Left lobe of liver (tissue), 2 donors: ENCODE data around the gene GDE1. TPM values are rescaled to one million over a fixed set of nuclear protein-coding genes. Genes with fewer than 3 reads are reported as not detected.
"Not testable (repeated sequence)": the region's sequence is repeated elsewhere in the genome, so short reads cannot be mapped to it uniquely, and the experiment has no call there.

ENCODE experiments used
- ATAC-seq: fragments of 200-7000 bp; cut with Tn5 transposase; one replicate; pipeline ENCODE4 v1.9.1; 2020; ENCODE audit warnings: mild to moderate bottlenecking, moderate library complexity
- DNase-seq: peaks from one replicate; pipeline ENCODE4 v3.0.0-alpha.2; 2020; ENCODE audit warnings: low spot score
- total RNA-seq: library from RNA; stranded (reverse); gene quantifications from one replicate; pipeline ENCODE4 v1.2.1, GENCODE V29; 2021
- donor health status: DM: no; HTN: no; CAD: no; lungs with moderate emphysema.
- donor health status: DM: no; HTN: yes; CAD: no.

Gene GDE1, protein sequence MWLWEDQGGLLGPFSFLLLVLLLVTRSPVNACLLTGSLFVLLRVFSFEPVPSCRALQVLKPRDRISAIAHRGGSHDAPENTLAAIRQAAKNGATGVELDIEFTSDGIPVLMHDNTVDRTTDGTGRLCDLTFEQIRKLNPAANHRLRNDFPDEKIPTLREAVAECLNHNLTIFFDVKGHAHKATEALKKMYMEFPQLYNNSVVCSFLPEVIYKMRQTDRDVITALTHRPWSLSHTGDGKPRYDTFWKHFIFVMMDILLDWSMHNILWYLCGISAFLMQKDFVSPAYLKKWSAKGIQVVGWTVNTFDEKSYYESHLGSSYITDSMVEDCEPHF
- total RNA-seq = 22.0 TPM

DNA sequence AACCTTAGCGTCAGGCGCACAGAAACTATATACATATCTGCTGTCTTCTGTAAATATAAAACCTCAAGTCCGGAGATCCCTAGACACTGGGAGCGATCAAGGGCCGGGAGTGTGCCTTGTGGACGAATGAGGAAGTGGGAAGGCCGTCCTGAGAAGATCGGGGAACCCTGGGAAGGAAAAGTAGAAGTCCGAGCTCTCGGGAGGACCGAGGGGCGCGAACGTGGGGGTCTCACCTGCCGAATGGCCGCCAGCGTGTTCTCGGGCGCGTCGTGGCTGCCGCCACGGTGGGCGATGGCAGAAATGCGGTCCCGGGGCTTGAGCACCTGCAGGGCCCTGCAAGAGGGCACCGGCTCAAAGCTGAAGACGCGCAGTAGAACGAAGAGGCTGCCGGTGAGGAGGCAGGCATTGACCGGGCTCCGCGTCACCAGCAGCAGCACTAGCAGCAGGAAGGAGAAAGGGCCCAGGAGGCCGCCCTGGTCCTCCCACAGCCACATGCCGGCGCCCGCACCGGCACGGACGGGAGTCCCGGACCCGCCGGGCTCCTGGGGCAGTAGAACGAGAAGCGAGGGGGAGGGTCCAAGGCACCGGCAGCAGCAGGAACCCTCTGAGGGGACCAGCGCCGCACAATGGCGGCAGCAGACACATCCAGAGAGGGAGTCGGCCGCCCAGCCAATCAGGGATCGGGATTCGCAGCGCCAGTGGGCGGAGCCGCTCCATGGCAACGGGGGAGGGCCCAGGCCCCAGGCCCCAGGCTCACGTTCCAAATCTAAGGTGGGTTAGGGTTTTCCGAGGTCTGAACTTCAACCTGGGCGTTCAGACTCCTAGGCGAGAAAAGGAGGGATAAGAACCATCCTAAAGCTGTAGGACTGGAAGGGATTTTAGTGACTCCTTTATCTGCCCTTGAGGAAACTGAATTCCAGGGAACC is at the start of gene GDE1:
Gene GDE1, minus strand, starts transcription at position 628 of the 926 bp plus-strand sequence. Its CDS starts 134 bp downstream, at position 494.
- ATAC-seq = peak; percentile 91
- DNase-seq = peak; percentile 95

DNA sequence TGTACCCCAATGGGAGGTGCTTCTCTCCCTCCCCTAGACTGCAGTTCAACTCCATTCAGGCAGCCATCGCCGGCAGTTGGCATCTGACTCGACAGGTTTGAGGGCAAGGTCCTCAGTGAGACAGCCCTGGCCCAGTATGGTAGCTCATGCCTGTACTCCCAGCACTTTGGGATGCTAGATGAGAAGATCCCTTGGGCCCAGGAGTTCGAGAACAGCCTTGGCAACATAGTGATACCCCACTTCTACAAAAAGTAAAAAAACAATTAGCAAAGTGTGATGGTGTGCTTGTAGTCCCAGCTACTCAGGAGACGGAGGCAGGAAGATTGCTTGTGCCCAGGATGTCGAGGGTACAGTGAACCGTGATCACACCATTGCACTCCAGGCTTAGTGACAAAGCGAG is 45.7 kb upstream of the GDE1 start:
- ATAC-seq = peak; percentile 34
- DNase-seq = no peak

DNA sequence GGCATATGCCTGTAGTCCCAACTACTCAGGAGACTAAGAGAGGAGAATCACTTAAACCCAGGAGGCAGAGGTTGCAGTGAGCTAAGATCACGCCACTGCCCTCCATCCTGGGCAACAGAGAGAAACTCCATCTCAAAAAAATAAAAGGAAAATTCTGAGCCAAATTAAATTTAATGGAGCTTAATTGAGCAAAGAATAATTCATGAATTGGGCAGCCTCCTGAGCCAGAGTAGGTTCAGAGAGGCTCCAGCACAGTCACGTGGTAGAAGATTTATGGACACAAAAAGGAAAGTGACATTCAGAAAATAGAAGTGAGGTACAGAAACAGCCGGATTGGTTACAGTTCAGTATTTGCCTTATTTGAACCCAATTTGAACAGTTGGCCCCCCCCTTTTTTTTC is 44.5 kb upstream of the GDE1 start:
- ATAC-seq (no peak), DNase-seq (no peak)

DNA sequence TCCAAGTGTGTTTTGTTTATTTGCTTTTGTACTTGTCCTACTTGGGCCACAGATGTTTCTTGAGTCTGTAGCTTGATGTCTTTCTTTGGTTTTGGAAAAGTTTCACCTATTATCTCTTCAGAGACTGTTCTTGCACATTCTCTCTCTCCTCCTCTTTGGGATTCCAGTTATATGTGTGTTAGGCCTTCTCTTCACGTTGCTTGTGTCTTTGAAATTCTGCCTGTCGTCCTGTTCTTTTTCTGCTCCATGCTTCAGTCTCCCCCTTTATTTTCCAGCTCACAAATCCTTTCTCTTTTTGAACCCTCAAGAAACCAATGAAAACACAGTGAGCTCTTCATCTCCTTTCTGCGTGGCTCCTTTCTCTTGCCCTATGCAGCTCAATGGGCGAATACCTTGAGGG is 41.5 kb upstream of the GDE1 start:
- DNase-seq = no peak
- ATAC-seq = no peak

DNA sequence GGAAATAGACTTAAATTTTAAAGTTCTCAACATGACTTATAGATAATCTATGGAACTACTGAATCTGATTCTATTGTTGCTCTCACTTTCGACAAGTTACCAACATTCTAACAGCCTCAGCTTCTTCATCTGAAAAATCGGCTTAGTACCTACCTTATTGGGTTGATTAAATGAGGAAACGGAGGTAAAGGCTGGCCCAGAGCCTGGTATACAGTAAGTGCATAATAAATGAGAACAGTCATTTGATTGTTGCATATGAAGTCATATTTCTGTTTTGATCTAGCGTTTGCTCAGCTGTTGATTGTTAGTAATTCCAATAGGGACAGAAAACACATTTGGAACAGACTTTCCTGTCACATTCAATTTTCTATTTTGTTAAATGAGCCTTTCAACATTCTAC is 38.2 kb upstream of the GDE1 start:
- ATAC-seq = no peak
- no peak for DNase-seq

DNA sequence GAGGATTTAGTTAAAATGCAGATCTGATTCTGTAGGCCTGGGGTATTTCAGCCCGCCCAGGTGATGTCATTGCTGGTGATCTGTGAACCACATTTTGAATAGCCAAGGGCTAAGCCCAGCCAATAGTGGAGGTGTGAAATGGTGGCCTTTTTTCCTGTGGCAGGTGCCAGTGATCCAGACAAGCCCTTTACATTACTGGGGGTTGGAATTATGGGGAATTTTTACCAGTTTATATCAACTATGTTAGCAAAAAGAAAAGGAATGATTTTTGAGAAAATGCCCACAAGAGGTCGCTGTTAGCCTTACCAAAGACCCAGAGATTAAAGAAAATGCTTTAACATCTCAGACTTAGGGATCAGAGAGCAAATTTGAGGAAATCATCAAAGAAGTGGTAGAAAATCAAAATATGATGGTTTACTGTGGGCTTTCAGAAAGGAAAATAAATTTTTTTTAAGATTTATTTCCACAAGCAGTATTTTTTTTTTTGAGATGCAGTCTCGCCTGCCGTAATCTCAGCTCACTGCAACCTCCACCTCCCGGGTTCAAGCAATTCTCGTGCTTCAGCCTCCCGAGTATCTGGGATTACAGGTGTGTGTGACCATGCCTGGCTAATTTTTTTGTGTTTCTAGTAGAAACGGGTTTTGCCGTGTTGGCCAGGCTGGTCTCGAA is 37.5 kb upstream of the GDE1 start:
- DNase-seq = no peak
- no peak for ATAC-seq

DNA sequence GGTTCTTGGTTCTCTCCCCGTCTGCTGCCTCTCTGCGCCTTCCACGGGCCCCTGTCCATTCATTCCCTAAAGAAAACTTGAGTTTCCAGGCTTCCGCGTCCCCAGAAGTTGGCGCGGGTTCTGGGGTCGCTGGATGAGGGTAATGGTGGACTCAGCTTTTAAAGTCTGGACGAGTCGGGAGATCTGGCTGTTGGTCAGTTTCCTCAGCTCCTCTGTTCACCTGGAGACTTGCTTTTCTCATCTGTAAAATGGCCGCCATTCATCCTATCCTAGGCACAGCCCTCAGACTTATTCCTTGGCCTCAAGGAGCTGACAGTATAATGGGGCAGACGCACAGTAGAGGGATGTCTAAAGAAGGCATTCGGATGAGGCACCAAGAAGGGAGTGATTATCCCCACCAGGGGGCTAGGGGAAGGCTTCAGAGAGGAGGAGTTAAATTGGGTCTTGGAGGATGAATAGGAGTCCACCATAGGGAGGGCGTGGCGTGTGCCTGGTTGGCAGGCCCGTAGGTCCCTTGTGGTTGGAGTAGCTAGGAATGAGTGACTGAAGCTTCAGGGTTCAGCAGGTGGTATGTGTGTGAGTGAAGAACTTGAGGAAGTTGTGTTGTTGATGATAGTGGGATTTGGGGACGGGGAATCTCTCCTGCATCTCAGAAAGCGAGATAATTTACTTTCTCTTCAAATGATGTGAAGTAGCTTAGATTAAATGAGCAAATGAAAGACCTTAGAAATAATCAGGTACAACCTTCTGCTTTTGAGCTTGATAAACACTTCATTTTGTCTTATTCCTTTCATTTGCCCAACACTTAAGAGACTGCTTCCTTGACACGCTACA is 34.3 kb upstream of the GDE1 start:
- DNase-seq (no peak), ATAC-seq (no peak)

DNA sequence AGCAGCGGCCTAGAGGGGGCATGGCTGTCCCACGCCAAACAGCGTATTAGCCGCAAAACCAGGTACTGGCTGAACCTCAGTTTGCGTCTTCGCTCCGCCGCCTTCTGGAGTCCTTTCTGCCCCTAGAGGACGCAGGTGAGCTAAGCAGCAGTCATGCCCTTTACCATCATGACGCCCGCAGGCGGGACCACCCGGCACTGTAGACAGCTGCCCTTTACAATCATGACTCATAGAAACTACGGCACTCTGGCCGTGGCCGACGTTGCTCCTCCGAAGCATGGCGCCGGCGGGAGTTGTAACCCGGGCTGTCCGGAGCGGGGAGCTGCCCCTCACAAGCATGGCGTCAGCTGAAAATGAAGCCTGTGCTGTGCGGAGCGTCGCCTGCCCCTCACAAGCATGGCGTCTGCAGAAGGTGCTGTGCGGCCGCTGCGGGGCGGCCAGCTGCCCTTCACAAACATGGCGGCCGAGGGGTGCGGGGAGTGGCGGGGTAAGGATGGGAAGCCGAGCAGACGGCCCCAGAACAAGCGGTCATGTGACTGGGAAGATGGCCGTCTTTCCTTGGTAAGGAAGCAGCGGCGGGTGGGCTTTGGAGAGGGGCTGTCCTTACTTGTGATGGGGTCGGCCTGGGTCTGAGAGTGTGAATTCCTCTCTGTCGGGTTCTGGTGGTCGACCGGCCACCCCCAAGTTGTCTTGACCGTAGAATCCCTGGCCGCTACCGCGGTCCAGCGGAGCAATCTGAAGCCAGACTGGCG is 33.5 kb upstream of the GDE1 start, which contains the start of gene VPS35L:
Gene VPS35L, plus strand, starts transcription at position 518 of the 752 bp plus-strand sequence. Its CDS starts 27 bp downstream, at position 545.
- peak; percentile 98 for ATAC-seq
- DNase-seq = peak; percentile 97

DNA sequence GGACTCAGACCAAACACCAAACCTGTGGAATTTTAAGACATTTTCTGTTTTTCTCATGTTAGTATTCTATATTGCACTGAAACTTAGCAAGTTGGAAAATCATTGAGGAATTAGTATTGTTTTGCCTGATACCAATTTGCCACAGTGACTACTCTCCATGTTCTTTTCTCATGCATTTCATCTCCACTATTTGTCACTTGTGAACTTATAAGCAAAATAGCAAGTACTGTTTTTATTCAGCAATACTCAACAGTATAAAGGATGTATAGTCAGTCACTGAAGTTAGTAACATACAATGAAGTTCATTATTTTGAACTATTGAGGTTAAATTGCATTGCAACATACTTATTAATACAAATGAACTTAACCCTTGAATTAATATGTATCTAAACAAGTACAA is 27.8 kb upstream of the GDE1 start:
- DNase-seq (no peak), ATAC-seq (no peak)

DNA sequence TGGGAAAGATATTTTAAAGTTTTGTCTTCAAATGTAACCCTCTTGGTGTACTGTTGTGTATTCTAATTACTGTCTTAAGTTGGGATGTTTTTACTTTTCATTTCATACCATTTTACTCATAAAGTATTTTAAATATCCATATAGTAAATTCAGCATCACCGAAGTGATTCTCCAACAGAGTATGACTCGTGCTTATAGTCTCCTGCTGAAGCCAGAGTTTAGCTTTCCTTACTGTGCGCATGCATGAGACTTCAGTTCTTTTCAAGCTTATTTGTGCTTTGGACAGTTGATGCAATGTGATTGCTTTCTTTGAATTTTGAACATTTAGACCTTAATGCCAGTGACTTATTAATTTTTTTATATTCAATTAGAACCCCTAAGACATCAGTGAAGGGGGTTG is 26.2 kb upstream of the GDE1 start:
- ATAC-seq = no peak
- DNase-seq = no peak

DNA sequence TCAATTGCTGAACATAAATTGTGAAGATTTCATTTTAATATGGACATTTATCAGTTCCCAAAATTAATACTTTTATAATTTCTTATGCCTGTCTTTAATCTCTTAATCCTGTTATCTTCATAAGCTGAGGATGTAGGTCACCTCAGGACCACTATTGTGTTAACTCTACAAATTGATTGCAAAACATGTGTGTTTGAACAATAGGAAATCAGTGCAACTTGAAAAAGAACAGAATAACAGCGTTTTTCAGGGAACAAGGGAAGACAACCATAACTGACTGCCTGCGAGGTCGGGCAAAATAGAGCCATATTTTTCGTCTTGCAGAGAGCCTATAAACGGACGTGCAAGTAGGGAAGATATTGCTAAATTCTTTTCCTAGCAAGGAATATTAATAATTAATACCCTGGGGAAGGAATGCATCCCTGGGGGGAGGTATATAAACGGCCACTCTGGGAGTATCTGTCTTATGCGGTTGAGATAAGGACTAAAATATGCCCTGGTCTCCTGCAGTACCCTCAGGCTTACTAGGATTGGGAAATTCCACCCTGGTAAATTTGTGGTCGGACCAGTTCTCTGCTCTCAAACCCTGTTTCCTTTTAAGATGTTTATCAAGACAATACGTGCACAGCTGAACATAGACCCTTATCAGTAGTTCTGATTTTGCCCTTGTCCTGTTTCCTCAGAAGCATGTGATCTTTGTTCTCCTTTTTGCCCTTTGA is 21.5 kb upstream of the GDE1 start:
- not testable (repeated sequence) for ATAC-seq

DNA sequence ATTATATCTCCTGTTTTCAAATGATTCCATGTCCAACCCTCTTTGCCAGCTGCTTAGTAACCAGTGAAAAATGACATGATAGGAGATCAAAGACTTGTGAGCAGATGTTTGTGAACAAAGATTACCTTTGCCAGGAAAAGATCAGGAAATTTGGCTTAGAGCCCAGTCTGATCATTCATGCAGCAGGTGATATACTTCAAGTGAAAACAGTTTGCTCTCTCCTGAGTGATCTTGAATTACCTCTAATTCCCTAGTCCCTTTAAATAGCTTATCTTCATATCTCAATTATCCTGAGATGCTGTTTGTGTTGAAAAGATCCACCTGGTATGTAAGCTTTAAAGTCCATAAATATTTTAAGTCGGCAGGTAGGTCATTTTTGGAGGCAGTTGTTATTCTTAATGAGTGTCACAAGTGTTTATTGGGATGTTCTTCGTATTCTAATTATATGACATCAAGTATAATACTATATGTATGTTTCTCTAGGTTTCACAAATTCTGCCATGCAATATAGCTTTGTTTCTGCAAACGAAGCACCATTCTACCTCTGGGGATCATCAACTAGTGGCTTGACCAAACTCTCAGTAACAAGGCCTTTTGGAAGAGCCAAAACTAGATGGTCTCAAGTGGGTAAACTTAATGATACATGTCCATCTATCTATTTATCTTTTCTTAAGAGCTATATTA is 20.4 kb upstream of the GDE1 start:
- peak; percentile 86 for ATAC-seq
- peak; percentile 54 for DNase-seq

More for the DNA sequence above, 21.5 kb upstream of the GDE1 start:
- DNase-seq = not testable (repeated sequence)

DNA sequence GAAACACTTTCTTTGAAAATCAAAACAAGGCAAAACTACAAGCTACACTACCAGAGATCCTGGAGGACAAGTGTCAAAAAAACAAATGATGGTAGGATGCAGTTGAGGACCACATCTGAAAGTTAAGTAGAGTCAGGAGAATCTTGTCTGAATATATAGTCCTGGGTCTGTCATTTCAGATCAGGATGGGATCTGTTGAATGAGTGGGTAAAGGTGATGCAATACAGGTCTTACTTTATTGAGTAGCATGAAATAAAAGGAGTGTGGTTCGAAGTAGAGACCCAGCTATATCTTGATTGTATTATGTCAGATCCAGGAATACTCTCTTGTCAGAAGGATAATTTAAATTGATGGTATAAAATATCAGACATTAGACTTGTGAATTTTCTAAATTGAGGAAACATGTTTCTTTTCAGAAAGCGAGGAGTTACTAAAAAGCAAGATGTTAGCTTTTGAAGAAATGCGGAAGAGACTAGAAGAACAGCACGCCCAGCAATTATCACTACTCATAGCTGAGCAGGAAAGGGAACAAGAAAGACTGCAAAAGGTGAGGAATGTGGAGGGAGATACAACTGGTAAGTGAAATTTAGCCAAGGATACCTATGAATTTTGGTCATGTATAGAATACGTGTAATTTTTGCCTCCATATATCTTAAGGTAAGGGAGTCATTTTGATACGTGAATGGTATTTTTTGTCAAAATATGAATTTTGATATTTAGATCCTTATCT is 18.5 kb upstream of the GDE1 start:
- DNase-seq = no peak
- ATAC-seq = no peak

DNA sequence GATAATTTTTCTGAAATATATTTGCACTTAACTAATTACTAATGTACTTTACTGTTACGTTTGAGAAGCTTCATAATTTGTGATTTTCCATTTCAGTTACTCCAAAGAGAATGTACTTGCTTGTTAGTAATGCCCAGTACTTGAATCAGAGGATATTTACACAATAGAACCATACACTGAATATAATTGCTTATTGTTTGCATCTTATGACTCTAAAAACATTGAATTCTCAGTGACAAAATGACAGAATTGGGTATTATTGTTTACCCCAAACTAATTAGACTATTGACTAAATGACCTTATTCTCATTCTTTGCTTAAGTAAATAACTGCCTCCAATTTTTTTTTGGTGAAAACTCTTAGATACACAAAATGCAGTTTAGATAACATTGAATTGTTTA is 10.7 kb upstream of the GDE1 start:
- ATAC-seq (no peak), DNase-seq (no peak)

DNA sequence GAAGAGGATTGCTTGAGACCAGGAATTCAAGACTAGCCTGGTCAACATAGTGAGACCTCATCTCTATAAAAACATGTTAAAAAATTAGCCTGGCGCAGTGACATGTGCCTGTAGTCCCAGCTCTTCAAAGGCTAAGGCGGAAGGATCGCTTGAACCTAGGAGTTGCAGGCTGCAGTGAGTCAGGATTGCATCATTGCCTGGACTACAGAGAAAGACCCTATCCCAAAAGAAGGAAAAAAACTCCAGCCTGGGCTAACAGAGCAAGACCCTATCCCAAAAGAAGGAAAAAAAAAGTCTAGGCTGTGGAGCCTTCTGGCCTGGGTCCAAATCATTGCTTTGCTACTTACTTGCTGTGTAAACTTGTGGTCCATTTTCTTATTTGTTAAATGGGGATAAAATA is 6.8 kb upstream of the GDE1 start:
- no peak for ATAC-seq
- DNase-seq = no peak

DNA sequence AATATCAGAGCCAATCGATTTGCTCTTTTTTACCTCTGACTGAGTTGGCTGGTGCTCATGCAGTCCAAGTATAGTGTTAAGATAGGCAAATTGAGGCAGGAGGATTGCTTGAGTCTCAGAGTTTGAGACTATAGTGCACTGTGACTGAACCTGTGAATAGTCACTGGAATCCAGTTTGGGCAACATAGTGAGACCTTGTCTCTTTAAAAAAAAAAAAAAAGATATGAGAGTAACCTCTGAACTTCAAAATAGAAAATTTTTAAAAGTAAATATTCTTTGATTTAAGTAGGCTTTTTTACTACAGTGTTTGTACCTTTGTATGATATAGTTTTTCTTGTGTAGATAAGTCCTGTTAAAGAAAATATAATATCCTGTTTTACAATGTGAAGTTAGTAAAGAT is 5.3 kb upstream of the GDE1 start:
- DNase-seq (no peak), ATAC-seq (no peak)

DNA sequence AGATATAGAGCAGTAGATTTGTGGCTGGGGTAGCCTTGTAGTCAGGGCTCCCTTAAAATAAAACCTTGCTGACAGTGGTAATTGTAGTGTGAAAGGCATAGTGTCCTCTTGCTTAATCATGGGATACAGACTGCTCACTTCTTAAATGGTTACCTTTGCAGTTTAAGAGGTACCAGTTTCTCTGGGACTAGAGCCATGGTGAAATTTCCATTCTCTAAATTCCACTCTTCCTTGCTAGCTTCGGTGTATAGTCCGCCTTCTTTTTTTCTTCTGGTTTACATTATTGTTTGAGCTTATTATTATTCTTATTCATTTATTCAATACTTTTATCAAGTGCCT is 3.5 kb upstream of the GDE1 start:
- ATAC-seq (no peak), DNase-seq (no peak)
